ENCODE data around the gene FAR2.

Gene FAR2

GRCh38 chr12:29270446-29270845 is 121.4 kb downstream of the FAR2 start:
- TF ChIP-seq PKNOX1 (IDR thresholded peaks at IDR 0.05): no peak
- TF ChIP-seq LEF1 (IDR thresholded peaks at IDR 0.05; ENCODE audit: borderline replicate concordance): no peak
- no peak for TF ChIP-seq SP1 (IDR thresholded peaks at IDR 0.05)
- no peak for TF ChIP-seq SUZ12 (IDR thresholded peaks at IDR 0.05)
- TF ChIP-seq FOXA1 (IDR thresholded peaks at IDR 0.05): no peak
- no peak for TF ChIP-seq HDGF (IDR thresholded peaks at IDR 0.05; ENCODE audit: borderline replicate concordance)
- TF ChIP-seq ARNT (IDR thresholded peaks at IDR 0.05): no peak
- TF ChIP-seq TARDBP (IDR thresholded peaks at IDR 0.05): no peak
- no peak for TF ChIP-seq NFRKB (IDR thresholded peaks at IDR 0.05)
- ChIA-PET POLR2A (no interaction called here), CTCF (no interaction called here)
- no peak for DNase-seq (ENCODE audit: extremely low spot score)

DNA sequence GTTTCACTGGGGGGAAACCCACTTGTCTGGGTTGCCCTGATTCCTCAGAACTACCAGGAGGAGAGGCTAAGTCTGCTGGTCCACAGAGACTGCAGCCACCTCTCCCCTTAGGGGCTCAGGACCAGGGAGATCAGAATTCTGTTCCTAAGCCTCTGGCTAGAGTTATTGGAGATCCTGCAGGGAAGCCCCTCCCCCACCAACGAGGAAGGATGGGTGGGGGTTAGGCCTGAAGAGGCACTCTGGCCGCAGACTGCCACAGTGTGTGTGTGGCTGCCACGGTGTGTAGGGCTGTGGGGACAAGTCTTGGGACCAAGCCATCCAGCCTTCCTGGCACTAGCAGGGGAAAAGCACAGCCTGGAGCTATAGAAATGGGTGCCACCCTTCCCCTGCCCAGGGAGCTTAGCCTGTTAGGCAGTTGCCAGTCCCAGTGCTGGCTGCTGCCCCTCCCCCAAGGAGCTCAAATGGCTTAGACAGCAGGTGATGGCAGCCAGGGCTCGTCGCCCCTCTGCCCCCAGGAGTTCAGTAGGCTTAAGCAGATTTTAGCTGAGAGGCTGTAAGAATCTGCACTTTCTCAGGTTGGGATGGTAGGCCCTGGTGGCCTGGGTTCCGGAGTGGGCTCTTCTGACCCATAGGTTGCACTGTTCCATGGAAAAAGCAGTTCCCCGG is 124.2 kb downstream of the FAR2 start:
- ChIA-PET POLR2A (no interaction called here), CTCF (no interaction called here)
- TF ChIP-seq BHLHE40 (IDR thresholded peaks at IDR 0.05; ENCODE audit: borderline replicate concordance) (no peak), NFRKB (IDR thresholded peaks at IDR 0.05) (no peak)
- DNase-seq (ENCODE audit: extremely low spot score): no peak

DNA sequence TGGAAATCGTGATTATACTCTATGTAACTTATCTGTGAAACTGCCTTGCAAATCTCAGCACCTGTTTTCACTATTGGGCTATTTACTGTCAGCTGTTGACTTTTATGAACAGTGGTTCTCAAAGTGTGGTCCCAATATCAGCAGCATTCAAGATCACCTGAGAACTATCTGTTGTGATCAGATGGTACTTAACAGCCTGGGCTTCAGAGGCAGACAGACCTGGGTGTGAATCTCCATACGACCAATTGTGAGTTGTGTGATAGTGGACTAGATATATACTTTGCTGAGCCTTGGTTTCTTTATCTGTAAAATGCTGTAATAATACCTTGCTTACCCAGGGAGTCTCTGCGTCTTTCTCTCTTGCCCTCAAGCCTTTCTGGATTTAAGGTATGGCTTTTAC is 126.8 kb downstream of the FAR2 start:
- ChIA-PET CTCF (no interaction called here), POLR2A (no interaction called here)
- TF ChIP-seq NFRKB (IDR thresholded peaks at IDR 0.05) (no peak), BHLHE40 (IDR thresholded peaks at IDR 0.05; ENCODE audit: borderline replicate concordance) (no peak), CTBP1 (IDR thresholded peaks at IDR 0.05; ENCODE audit: borderline replicate concordance) (no peak), SUZ12 (IDR thresholded peaks at IDR 0.05) (no peak), FOXA1 (IDR thresholded peaks at IDR 0.05) (no peak), PKNOX1 (IDR thresholded peaks at IDR 0.05) (no peak), TARDBP (IDR thresholded peaks at IDR 0.05) (no peak), SP1 (IDR thresholded peaks at IDR 0.05) (no peak), LEF1 (IDR thresholded peaks at IDR 0.05; ENCODE audit: borderline replicate concordance) (no peak), FOXK2 (IDR thresholded peaks at IDR 0.05) (no peak), ZNF384 (IDR thresholded peaks at IDR 0.05) (no peak), HDGF (IDR thresholded peaks at IDR 0.05; ENCODE audit: borderline replicate concordance) (no peak)
- DNase-seq (ENCODE audit: extremely low spot score): no peak

GRCh38 chr12:29277231-29277630 is 128.2 kb downstream of the FAR2 start:
- ChIA-PET POLR2A (no interaction called here), CTCF (no interaction called here)
- no peak for DNase-seq (ENCODE audit: extremely low spot score)
- TF ChIP-seq ELF4 (IDR thresholded peaks at IDR 0.05) (no peak), FOXM1 (IDR thresholded peaks at IDR 0.05; ENCODE audit: borderline replicate concordance) (no peak), SUZ12 (IDR thresholded peaks at IDR 0.05) (no peak), SP1 (IDR thresholded peaks at IDR 0.05) (no peak), BHLHE40 (IDR thresholded peaks at IDR 0.05; ENCODE audit: borderline replicate concordance) (no peak), LEF1 (IDR thresholded peaks at IDR 0.05; ENCODE audit: borderline replicate concordance) (no peak), FOXA1 (IDR thresholded peaks at IDR 0.05) (no peak), ARNT (IDR thresholded peaks at IDR 0.05) (no peak), CTBP1 (IDR thresholded peaks at IDR 0.05; ENCODE audit: borderline replicate concordance) (no peak), HDGF (IDR thresholded peaks at IDR 0.05; ENCODE audit: borderline replicate concordance) (no peak)

GRCh38 chr12:29278673-29279420 is 129.8 kb downstream of the FAR2 start:
- POLR2A ChIA-PET: no interaction called here
- no peak for DNase-seq (ENCODE audit: extremely low spot score)
- CTCF ChIA-PET: interaction anchor here (0.6 kb wide), 1 partner anchor 9 kb away, joined by 3 read pairs; no protein-coding TSS in a partner anchor
- TF ChIP-seq FOXA1 (IDR thresholded peaks at IDR 0.05) (no peak), SUZ12 (IDR thresholded peaks at IDR 0.05) (no peak), HDGF (IDR thresholded peaks at IDR 0.05; ENCODE audit: borderline replicate concordance) (no peak)

- CTCF ChIA-PET: no interaction called here
- no peak for DNase-seq (ENCODE audit: extremely low spot score)
- POLR2A ChIA-PET: no interaction called here
- TF ChIP-seq HDGF (IDR thresholded peaks at IDR 0.05; ENCODE audit: borderline replicate concordance) (no peak), SP1 (IDR thresholded peaks at IDR 0.05) (no peak), NFRKB (IDR thresholded peaks at IDR 0.05) (no peak), TARDBP (IDR thresholded peaks at IDR 0.05) (no peak), ELF4 (IDR thresholded peaks at IDR 0.05) (no peak), SUZ12 (IDR thresholded peaks at IDR 0.05) (no peak), L3MBTL2 (conservative IDR thresholded peaks at IDR 0.05) (no peak), ZNF384 (IDR thresholded peaks at IDR 0.05) (no peak), FOXK2 (IDR thresholded peaks at IDR 0.05) (no peak), FOXA1 (IDR thresholded peaks at IDR 0.05) (no peak), LEF1 (IDR thresholded peaks at IDR 0.05; ENCODE audit: borderline replicate concordance) (no peak), ARNT (IDR thresholded peaks at IDR 0.05) (no peak), BHLHE40 (IDR thresholded peaks at IDR 0.05; ENCODE audit: borderline replicate concordance) (no peak), CTBP1 (IDR thresholded peaks at IDR 0.05; ENCODE audit: borderline replicate concordance) (no peak), PKNOX1 (IDR thresholded peaks at IDR 0.05) (no peak), FOXM1 (IDR thresholded peaks at IDR 0.05; ENCODE audit: borderline replicate concordance) (no peak)
Observed at GRCh38 chr12:29281371-29282005, 132.4 kb downstream of the FAR2 start.

Measured in HEK293T (cell line).